Measurements from ENCODE around the gene PGAP6. TPM values are rescaled to one million over a fixed set of nuclear protein-coding genes. Genes with fewer than 3 reads are reported as not detected.
A peak's percentile ranks its signal among the peaks of the same experiment; 100 is the strongest.

PGAP6 gene
- total RNA-seq, 3 donors from 2014 or later: 77.3 to 134 (median 95.7) TPM

DNA sequence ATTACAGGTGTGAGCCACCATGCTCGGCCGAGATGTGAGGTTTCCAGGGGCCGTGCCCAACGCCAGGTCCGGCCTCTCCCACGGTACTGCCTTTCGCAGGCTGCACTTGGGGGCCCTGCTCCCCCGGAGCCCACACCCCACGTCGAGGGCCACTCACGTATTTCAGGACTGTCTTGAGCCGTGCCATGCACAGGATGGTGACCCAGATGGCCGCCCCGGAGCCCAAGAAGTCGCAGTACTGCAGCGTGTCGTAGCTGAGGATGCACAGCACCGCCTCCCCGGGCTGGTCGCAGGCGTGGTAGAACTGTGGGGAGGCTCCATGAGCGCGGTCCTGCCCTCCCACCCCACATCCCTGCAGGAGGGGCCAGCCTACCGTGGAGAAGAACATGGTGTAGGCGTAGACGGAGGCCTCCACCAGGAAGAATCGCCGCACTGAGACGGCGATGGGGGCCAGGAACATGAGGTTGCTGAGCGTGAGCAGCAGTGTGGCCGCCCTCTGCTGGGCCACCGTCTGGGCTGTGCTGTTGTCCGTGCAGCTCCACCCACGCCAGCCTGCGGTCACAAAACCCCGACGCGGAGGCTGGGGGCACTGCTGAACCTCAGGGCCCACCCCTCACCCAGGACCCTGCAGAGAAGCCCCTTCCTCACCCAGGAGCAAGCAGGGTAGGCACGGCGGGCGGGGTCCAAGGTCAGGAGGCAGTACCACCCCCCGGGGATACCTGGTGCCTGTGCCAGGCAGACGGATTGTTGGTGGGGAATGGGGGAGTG, 7.7 kb downstream of the PGAP6 start:
- Histone ChIP-seq H3K36me3 (ENCODE audit: low read depth) (peaks cover 9% of the 10 kb centered on the region), H3K4me1 (ENCODE audit: low read depth) (peaks cover 11% of the 10 kb centered on the region), H3K9me3 (no peaks in the 10 kb centered on the region), H3K4me3 (no peak overlapping the region)
- no peak for ATAC-seq
- peak in 1 of 3 donors; percentile 29 for DNase-seq
- intact Hi-C loops (cut with DNase I, micrococcal nuclease): no loop called here
- no peak for TF ChIP-seq CTCF (IDR thresholded peaks at IDR 0.05)

- intact Hi-C loops (cut with DNase I, micrococcal nuclease): no loop called here
- H3K36me3 ChIP-seq (ENCODE audit: low read depth): peaks cover 9% of the 10 kb centered on the region
- no peak for TF ChIP-seq CTCF (IDR thresholded peaks at IDR 0.05)
- no peak overlapping the region for H3K4me3 ChIP-seq
- H3K9me3 ChIP-seq: no peaks in the 10 kb centered on the region
- no peak for ATAC-seq
- H3K4me1 ChIP-seq (ENCODE audit: low read depth): peaks cover 11% of the 10 kb centered on the region
- peak in 1 of 3 donors; percentile 25 for DNase-seq
Measured at GRCh38 chr16:373020-373598, 8.7 kb downstream of the PGAP6 start.

DNA sequence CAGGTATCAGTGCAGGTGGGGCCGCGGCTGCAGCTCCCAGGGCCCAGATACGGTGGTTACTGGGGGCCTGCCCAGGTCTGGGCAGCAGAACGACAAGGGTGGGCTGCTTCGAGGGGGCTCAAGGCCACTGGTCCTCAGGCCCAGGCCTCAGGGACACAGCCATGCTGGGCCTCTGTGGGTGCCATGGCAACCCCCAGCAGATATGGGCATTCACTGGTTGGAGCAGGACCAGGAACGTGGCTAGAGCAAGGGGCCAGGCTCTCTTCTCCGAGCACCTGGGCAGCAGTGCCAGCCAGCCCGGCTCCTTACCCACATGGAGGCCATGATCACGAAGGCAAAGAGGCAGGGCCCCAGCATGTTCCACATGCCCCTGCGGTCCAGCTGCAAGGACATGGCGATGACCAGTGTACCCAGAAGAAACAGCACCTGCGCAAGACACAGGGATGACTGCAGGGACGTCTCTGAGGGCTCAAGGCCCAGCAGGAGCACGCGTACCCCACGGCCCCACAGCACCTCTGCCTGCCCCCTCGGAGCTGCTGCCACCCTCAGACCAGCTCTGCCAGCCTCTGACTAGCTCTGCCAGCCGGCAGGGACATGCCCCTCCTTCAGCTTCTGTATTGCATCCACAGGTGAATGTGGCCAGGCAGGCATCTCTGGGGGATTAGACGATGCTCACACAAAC, 9.3 kb downstream of the PGAP6 start:
- Histone ChIP-seq H3K4me3 (no peak overlapping the region), H3K4me1 (ENCODE audit: low read depth) (peaks cover 11% of the 10 kb centered on the region), H3K36me3 (ENCODE audit: low read depth) (peaks cover 9% of the 10 kb centered on the region), H3K9me3 (no peaks in the 10 kb centered on the region)
- intact Hi-C loops (cut with DNase I, micrococcal nuclease): no loop called here
- TF ChIP-seq CTCF (IDR thresholded peaks at IDR 0.05): no peak
- DNase-seq: peak in 1 of 3 donors; percentile 23
- no peak for ATAC-seq

- H3K4me1 ChIP-seq (ENCODE audit: low read depth): peaks cover 11% of the 10 kb centered on the region
- no peaks in the 10 kb centered on the region for H3K9me3 ChIP-seq
- no peak for TF ChIP-seq CTCF (IDR thresholded peaks at IDR 0.05)
- no peak overlapping the region for H3K4me3 ChIP-seq
- H3K36me3 ChIP-seq (ENCODE audit: low read depth): peaks cover 9% of the 10 kb centered on the region
- intact Hi-C loops (cut with DNase I, micrococcal nuclease): no loop called here
- DNase-seq (peak in 1 of 3 donors; percentile 32), ATAC-seq (no peak)
Measured at GRCh38 chr16:371515-372301, 10.1 kb downstream of the PGAP6 start.

DNA sequence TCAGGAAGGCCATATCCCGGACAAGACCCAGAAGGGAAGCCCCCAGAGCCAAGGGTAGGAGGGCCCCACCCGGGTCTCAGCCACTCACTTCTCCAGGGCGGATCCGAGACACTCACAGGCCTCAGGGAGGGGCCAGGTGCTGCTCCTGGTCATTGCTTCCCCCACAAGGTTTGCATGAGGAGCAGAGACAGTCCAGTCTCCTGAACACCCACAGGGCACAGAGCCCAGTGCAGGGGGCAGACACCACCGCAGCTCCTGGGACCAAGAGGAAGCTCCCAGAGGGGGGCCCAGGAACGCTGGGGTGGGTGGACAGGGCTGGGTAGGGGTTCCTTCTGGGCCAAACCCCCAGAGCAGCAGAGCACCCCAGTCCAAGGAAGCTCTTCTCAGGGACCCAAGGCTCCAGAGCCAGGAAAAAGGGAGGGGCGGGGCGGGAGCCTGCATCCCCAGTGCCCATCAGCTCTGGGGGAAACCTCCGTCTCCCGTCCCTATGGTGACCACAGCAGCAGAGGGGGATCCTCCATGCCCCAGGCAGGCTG, 10.7 kb downstream of the PGAP6 start:
- H3K4me3 ChIP-seq: no peak overlapping the region
- H3K36me3 ChIP-seq (ENCODE audit: low read depth): peaks cover 9% of the 10 kb centered on the region
- peak; percentile 4 for ATAC-seq

More for the DNA sequence above, 10.7 kb downstream of the PGAP6 start:
- no peak for TF ChIP-seq CTCF (IDR thresholded peaks at IDR 0.05)
- Histone ChIP-seq H3K9me3 (no peaks in the 10 kb centered on the region), H3K4me1 (ENCODE audit: low read depth) (peaks cover 11% of the 10 kb centered on the region)
- DNase-seq: peak in 2 of 3 donors; percentile 60 to 66
- intact Hi-C loops (cut with DNase I, micrococcal nuclease): no loop called here
